Endothelial cell of umbilical vein (primary cell): Measurements from ENCODE around the gene FGF12. TPM values are rescaled to one million over a fixed set of nuclear protein-coding genes. Genes with fewer than 3 reads are reported as not detected.
"Not testable (repeated sequence)": the region's sequence is repeated elsewhere in the genome, so short reads cannot be mapped to it uniquely, and the experiment has no call there.

ENCODE experiments used
- BruUV-seq: library from RNA; stranded (reverse); fragments of 400-500 nt; replicated peaks from 2 replicates; lab custom pipeline; 2021; lab: Mats Ljungman, UMichigan
- CTCF ChIA-PET: fragments of 300-600, 350-600 bp; sonication (Branson Sonifier 250); formaldehyde crosslinking; loops from one replicate; lab custom pipeline; 2021; ENCODE audit warnings: antibody characterized with exemption, inconsistent platforms; lab: Charles Lee
- POLR2A ChIA-PET: fragments of 300-600, 350-600 bp; sonication (Branson Sonifier 250); formaldehyde crosslinking; loops from one replicate; lab custom pipeline; 2021; ENCODE audit warnings: antibody characterized with exemption, inconsistent platforms; lab: Charles Lee
- DNase-seq: peaks from one replicate; pipeline ENCODE4 v3.0.0-alpha.2; 2011; ENCODE audit warnings: low read depth, low spot score
- FAIRE-seq: peaks from 2 replicates; lab custom pipeline; 2011; peaks lifted over from hg19 to GRCh38; lab: Jason Lieb, UNC
- H2AFZ ChIP-seq: 2 replicates; pipeline ENCODE4 v1.6.0; 2012; ENCODE audit warnings: low read depth, low read length, control low read depth, inconsistent platforms
- H3K27ac ChIP-seq: 2 replicates; pipeline ENCODE4 v1.5.1; 2011; ENCODE audit warnings: low read depth, mild to moderate bottlenecking, control low read depth, low read length, moderate library complexity; ENCODE audit not compliant: insufficient read depth
- H3K27me3 ChIP-seq, 2 experiments: 2 replicates each; pipeline versions ENCODE4 v1.6.0 to v1.6.1; 2011; ENCODE audit warnings: low read length in 2 of 2, mixed read lengths in 1 of 2; ENCODE audit not compliant: control insufficient read depth in 2 of 2, insufficient read depth in 2 of 2
- H3K36me3 ChIP-seq, 2 experiments: 2 replicates in 1 of 2; 3 replicates in 1 of 2; pipeline ENCODE4 v1.5.1; 2011; ENCODE audit warnings: low read length in 2 of 2, mild to moderate bottlenecking in 1 of 2, moderate library complexity in 1 of 2; ENCODE audit not compliant: control insufficient read depth in 2 of 2, insufficient read depth in 2 of 2; ENCODE audit errors: extremely low read depth in 1 of 2
- H3K4me1 ChIP-seq: 3 replicates; pipeline ENCODE4 v1.5.1; 2011; ENCODE audit warnings: mild to moderate bottlenecking, low read length; ENCODE audit not compliant: control insufficient read depth, insufficient read depth; ENCODE audit errors: extremely low read depth
- H3K4me2 ChIP-seq: 2 replicates; pipeline ENCODE4 v1.6.1; 2011; ENCODE audit warnings: low read length, control low read depth, mixed read lengths; ENCODE audit not compliant: insufficient read depth
- H3K4me3 ChIP-seq, 3 experiments: fragments of 200-600 bp in 1 of 3; sonication (generic), shearing (Covaris generic) in 1 of 3; replicated peaks in 1 of 3; 2 replicates each; pipeline ENCODE4 v1.5.1; 2011 to 2016; ENCODE audit warnings: control low read depth in 3 of 3, low read length in 3 of 3, mild to moderate bottlenecking in 2 of 3, inconsistent platforms in 1 of 3, low read depth in 1 of 3, moderate library complexity in 1 of 3; ENCODE audit not compliant: insufficient read depth in 1 of 3
- H3K79me2 ChIP-seq: 2 replicates; pipeline ENCODE4 v1.6.0; 2012; ENCODE audit warnings: low read length, inconsistent platforms; ENCODE audit not compliant: control insufficient read depth, insufficient read depth
- H3K9ac ChIP-seq: replicated peaks from 2 replicates; pipeline ENCODE3; 2011; ENCODE audit warnings: low read length, control low read depth; ENCODE audit not compliant: insufficient read depth; ENCODE audit errors: extremely low read depth
- H3K9me1 ChIP-seq: replicated peaks from 3 replicates; pipeline ENCODE4 v1.6.0; 2011; ENCODE audit warnings: mild to moderate bottlenecking, low read length; ENCODE audit not compliant: control insufficient read depth, insufficient read depth; ENCODE audit errors: extremely low read depth
- H3K9me3 ChIP-seq: replicated peaks from 2 replicates; pipeline ENCODE4 v1.5.1; 2012; ENCODE audit warnings: low read length, inconsistent platforms; ENCODE audit not compliant: control insufficient read depth, insufficient read depth
- H4K20me1 ChIP-seq: replicated peaks from 2 replicates; pipeline ENCODE3; 2011; ENCODE audit warnings: mild to moderate bottlenecking, low read length; ENCODE audit not compliant: control insufficient read depth, insufficient read depth; ENCODE audit errors: extremely low read depth
- EZH2 ChIP-seq: IDR thresholded peaks from 2 replicates; pipeline ENCODE4 v1.6.1; 2012; ENCODE audit warnings: borderline replicate concordance, low read depth, mild to moderate bottlenecking, moderate library complexity, low read length, inconsistent platforms; ENCODE audit not compliant: severe bottlenecking
- FOS ChIP-seq: IDR thresholded peaks from 2 replicates; pipeline ENCODE4 v1.6.1; 2011; ENCODE audit warnings: mild to moderate bottlenecking, low read length, moderate library complexity, borderline replicate concordance; ENCODE audit not compliant: insufficient read depth
- GATA2 ChIP-seq: IDR thresholded peaks from 2 replicates; pipeline ENCODE4 v1.7.0; 2011; ENCODE audit warnings: low read depth, mild to moderate bottlenecking, moderate library complexity, mixed read lengths, low read length; ENCODE audit not compliant: insufficient read length, insufficient read depth
- JUN ChIP-seq: IDR thresholded peaks from 2 replicates; pipeline ENCODE4 v1.6.1; 2011; ENCODE audit warnings: borderline replicate concordance, low read depth; ENCODE audit not compliant: insufficient read length, insufficient read depth
- MAX ChIP-seq: IDR thresholded peaks from 2 replicates; pipeline ENCODE4 v1.6.1; 2011; ENCODE audit not compliant: insufficient read depth, insufficient read length
- MYC ChIP-seq: IDR thresholded peaks from one replicate; pipeline ENCODE4 v1.6.1; 2011; ENCODE audit warnings: mild to moderate bottlenecking, low read depth, low read length
- POLR2A ChIP-seq: IDR thresholded peaks from 2 replicates; pipeline ENCODE4 v1.6.1; 2012; ENCODE audit warnings: low read depth, mild to moderate bottlenecking, control low read depth, low read length
- POLR2AphosphoS5 ChIP-seq: IDR thresholded peaks from 2 replicates; pipeline ENCODE4 v1.6.1; 2012; ENCODE audit warnings: low read depth, mild to moderate bottlenecking, control low read depth, low read length, moderate library complexity; ENCODE audit not compliant: insufficient read depth
- dilution Hi-C: fragments of 300-500 bp; cut with MboI; formaldehyde crosslinking; loops from one replicate; pipeline ENCODE4 v1.15.0; 2019; ENCODE audit warnings: low sequenced_read_pairs; ENCODE audit not compliant: extremely low pct_ligation_motif_present
- intact Hi-C: fragments of 100-400 bp; cut with micrococcal nuclease; formaldehyde crosslinking; loops from one replicate; pipeline ENCODE4 v1.10.0; 2022
- polyA plus RNA-seq, 4 experiments: library from polyadenylated mRNA; depleted of rRNA in 3 of 4; stranded (reverse) in 3 of 4; unstranded in 1 of 4; fragments of >200 nt; gene quantifications; 2 replicates each; pipeline versions ENCODE4 v1.2.1 to v1.2.3, GENCODE V29; 2011 to 2012; ENCODE audit warnings: missing spikeins in 1 of 4
- total RNA-seq: library from RNA; stranded (reverse); gene quantifications from 2 replicates; pipeline ENCODE4 v1.2.3, GENCODE V29; 2021
- TF ChIP-seq, protein P1 (sequence below), 2 donors: IDR thresholded peaks; 1 replicate in 1 of 2; 2 replicates in 1 of 2; pipeline ENCODE4 v1.5.1; 2011; ENCODE audit warnings: low read length in 2 of 2, mild to moderate bottlenecking in 2 of 2, moderate library complexity in 2 of 2, control low read depth in 1 of 2, inconsistent platforms in 1 of 2, low read depth in 1 of 2; ENCODE audit not compliant: insufficient read depth in 1 of 2; ENCODE audit errors: extremely low read depth in 1 of 2

FGF12 gene
- total and polyA plus RNA-seq, 2 donors (not counting 3 experiments of a cell fraction or from before 2014, with no cell fraction given) = 0.72 to 2.5 TPM

DNA sequence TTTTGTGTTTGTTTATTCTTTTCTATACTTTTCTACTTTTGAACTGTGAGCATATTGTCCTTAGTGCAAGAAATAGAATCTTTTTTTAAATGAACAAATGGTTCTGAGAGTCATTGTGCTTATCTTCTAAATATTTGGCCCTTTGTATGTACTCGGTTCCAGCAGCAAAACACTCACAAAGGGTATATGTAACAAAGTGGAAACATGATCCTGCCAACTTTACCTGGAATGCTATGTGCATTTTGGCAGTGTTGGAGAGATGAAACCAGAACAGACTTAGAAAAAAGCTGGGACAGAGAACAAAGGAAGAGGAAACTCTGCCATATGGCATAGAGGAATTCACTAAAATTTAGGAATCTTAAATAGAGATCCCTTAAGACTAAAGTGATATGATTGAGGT, 150.1 kb downstream of the FGF12 start:
- no TSS peak for BruUV-seq
- intact Hi-C loops (no loop called here), dilution Hi-C loops (no loop called here)
- H3K27ac ChIP-seq = no peak overlapping the region
- H3K4me3 ChIP-seq = no peak overlapping the region
- H3K79me2 ChIP-seq = no peaks in the 10 kb centered on the region
- H3K9me3 ChIP-seq = no peaks in the 10 kb centered on the region
- TF ChIP-seq JUN (no peak), MAX (no peak), POLR2AphosphoS5 (no peak), EZH2 (no peak), MYC (no peak), GATA2 (no peak), FOS (no peak), POLR2A (no peak)
- TF ChIP-seq, protein P1, sequence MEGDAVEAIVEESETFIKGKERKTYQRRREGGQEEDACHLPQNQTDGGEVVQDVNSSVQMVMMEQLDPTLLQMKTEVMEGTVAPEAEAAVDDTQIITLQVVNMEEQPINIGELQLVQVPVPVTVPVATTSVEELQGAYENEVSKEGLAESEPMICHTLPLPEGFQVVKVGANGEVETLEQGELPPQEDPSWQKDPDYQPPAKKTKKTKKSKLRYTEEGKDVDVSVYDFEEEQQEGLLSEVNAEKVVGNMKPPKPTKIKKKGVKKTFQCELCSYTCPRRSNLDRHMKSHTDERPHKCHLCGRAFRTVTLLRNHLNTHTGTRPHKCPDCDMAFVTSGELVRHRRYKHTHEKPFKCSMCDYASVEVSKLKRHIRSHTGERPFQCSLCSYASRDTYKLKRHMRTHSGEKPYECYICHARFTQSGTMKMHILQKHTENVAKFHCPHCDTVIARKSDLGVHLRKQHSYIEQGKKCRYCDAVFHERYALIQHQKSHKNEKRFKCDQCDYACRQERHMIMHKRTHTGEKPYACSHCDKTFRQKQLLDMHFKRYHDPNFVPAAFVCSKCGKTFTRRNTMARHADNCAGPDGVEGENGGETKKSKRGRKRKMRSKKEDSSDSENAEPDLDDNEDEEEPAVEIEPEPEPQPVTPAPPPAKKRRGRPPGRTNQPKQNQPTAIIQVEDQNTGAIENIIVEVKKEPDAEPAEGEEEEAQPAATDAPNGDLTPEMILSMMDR (IDR thresholded peaks at IDR 0.05; ENCODE audit: extremely low read depth in 1 of 2, insufficient read depth in 1 of 2, low read depth in 1 of 2, low read length in 2 of 2) = no peak
- DNase-seq = no peak
- no peak for FAIRE-seq
- no peak overlapping the region for H2AFZ ChIP-seq
- no peaks in the 10 kb centered on the region for H3K9me1 ChIP-seq
- H3K36me3 ChIP-seq = no peaks in the 10 kb centered on the region
- no peak overlapping the region for H3K9ac ChIP-seq
- no peak overlapping the region for H3K4me2 ChIP-seq
- no peaks in the 10 kb centered on the region for H4K20me1 ChIP-seq
- no peaks in the 10 kb centered on the region for H3K4me1 ChIP-seq
- H3K27me3 ChIP-seq = peaks cover 0 to 3% of the 10 kb centered on the region in 2 experiments
- CTCF ChIA-PET = no interaction called here
- POLR2A ChIA-PET = no interaction called here

- H3K79me2 ChIP-seq, H3K4me3 ChIP-seq, H2AFZ ChIP-seq, H3K9me3 ChIP-seq, H3K9ac ChIP-seq, H3K27me3 ChIP-seq, POLR2A ChIA-PET, dilution Hi-C loops, CTCF ChIA-PET, H3K4me1 ChIP-seq, H3K9me1 ChIP-seq, H4K20me1 ChIP-seq, DNase-seq, intact Hi-C loops, H3K27ac ChIP-seq, FAIRE-seq, BruUV-seq, H3K4me2 ChIP-seq, H3K36me3 ChIP-seq: not testable (repeated sequence)
These were observed 150.6 kb downstream of the FGF12 start for GRCh38 chr3:192576704-192577103.
